T47D (cell line): ENCODE results near the gene DTX3.

ENCODE experiments used
- DNase-seq, 2 experiments: peaks; one replicate each; pipeline versions ENCODE4 v3.0.0 to v3.0.0-alpha.2; 2011 to 2012; ENCODE audit warnings: low read depth in 1 of 2, low spot score in 1 of 2
- JUND ChIP-seq: IDR thresholded peaks from 2 replicates; pipeline ENCODE4 v1.6.1; 2012; ENCODE audit warnings: low read depth
- in situ Hi-C: cut with HindIII; loops from 2 replicates; pipeline ENCODE4 v1.10.0; 2016; ENCODE audit warnings: low sequenced_read_pairs, low pct_unique_long_range_greater_than_20kb

DTX3 gene

DNA sequence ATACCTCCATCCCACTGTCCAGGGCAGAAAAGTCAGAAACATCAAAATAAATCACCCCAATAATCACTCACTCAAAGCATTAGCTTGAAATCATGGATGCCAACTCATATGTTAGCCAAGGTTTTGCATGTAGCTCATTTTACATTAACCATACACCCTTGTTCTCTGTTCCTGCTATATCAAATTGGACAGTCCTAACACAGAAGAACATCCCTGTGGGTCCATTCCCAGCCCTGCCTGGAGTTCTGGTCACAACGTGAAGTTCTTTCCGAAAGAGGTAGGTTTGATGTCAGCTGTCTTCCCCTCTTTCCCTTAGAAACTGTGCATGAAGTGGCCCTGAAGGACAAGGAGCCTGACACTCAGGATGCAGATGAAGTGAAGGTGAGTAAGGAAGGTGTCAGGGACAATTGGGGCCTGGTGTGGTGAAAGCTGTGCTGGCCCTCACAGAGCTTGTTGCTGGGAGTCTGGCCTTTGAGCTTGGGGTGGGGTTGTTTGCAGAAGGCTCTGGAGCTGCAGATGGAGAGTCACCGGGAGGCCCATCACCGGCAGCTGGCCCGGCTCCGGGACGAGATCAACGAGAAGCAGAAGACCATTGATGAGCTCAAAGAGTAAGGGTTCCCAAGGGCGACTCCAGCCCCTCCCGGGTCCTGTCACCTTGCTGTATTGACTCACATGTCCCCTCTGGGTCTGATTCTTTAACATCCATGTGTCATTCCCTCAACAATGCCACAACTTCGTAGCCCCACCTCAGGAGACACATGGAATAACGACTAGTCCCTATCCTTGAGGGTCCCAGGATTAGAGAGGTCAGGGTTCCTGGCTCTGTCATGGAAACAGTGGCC, 28.6 kb upstream of the DTX3 start:
- in situ Hi-C loops, result no loop called here
- TF ChIP-seq JUND, result no peak
- no peak for DNase-seq

DNA sequence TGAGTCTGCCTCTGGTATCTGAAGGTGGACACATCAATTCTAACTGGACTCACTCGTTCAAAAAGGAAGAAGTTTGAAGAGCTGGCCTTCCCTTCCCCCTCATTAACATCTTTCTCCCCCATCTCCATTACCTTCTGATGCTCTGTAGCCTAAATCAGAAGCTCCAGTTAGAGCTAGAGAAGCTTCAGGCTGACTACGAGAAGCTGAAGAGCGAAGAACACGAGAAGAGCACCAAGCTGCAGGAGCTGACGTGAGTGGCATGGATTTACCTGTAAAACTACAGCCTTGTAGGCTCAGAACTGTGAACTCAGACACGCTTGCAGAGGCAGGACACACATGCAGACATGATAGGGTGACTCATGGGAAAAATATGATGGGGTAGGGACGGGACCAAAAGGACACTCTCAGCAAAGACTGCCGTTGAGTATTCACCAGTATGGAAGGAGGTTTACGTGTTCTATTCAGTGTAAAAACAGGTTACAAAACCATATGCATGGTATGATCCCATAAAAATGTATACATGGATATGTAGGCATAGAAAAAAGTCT, 27.9 kb upstream of the DTX3 start:
- in situ Hi-C loops, result no loop called here
- TF ChIP-seq JUND, result no peak
- no peak for DNase-seq

DNA sequence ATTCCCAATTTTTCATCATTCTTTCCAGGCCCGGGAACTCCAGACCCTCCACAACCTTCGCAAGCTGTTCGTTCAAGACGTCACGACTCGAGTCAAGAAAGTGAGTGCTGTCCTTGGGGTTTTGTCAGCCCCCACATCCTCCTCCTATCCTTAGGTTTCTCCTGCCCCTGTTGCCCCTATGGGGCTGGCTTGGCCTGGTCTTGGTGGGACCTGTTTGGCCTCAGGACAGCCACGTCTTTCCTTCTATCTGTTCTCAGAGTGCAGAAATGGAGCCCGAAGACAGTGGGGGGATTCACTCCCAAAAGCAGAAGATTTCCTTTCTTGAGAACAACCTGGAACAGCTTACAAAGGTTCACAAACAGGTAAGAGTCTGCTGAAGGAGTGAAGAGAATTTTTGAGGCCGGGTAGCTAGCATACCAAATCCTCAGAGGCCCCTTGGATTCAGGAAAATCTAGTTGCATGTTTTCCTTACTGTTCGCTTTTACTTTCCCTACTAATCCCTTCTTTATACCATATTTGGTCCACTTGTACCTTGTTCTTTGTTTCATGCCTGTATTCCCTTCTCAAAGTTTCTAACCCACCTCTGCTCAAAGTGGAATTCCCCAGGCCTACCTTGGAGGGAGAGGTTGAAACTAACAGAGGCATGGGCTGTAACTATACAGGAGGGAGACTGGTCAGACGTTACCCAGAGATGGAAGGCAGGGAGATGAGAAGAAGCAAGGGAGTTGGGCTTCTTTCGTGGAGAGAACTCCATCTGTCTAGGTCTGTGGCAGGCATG, 26.5 kb upstream of the DTX3 start:
- in situ Hi-C loops, result no loop called here
- no peak for TF ChIP-seq JUND
- DNase-seq, result no peak

DNA sequence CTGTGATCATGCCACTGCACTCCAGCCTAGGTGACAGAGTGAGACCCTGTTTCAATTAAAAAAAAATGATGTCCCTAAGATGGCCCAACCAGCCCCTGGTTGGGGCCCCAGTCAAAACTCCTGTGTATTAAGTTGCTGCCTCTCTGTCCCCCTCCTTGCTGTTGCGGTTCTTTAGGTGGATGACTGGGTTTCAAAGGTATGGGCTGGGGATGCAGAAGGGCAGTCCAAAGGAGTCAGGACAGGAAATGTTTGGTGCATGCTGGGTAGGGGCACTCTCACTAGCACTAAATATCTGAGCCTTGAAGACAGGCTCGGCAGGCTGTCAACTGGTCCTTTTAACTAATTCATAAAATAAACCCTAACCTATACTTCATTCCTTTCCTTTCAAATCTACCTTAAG, 25.6 kb upstream of the DTX3 start:
- in situ Hi-C loops, result no loop called here
- TF ChIP-seq JUND, result no peak
- DNase-seq, result no peak

DNA sequence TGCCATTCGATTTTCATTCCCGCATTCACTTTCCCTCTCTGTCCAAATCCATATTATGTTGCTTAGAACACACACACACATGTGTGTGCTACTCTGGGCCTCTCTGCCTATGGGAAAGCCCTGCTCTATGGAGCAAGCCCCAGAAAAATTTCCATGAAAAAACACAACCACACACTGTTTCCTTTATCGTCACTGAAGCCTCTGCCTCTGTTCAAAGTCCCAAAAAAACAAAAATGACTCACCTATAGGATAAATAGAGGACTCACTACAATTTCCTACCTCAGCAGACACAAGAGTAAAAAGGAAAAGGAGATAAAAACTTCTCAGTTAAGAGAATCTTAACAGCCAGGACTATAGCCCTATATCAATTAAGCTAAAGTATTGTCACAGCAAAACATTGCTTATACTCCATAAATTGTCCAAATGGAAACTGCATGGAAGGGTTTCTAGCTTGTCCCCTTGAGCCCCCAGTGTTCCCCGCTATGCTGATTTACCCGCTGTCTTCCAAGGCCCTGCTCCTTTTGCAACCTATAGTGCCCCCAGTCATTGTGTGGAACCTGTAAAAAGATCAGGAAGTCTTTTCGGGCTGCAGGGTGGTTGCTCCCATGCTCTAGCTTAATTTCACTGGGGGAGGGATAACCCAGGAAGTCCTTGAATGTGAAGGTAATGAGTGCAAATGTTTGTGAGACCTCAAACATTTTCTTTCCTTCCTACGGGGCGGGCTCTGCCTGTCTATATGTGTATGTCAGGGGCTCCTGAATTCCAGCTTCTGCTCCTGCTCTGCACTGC, 24.8 kb upstream of the DTX3 start:
- no peak for TF ChIP-seq JUND
- DNase-seq, result no peak
- in situ Hi-C loops, result no loop called here

DNA sequence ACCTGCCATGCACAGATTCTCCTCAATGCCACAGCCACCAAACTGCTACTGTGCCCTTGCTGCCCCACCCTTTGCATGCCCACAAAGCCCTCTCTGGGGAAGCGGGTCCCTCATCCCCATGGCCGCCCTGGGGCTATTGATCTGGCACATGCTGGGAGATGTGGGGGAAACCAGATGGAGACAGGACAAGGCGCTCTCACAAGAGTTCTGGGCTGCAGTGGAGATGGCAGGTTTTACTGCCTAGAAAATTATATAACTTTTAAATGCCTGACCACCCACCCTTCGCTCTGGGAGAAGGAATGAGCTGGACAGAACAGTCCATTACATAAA, 24.2 kb upstream of the DTX3 start:
- in situ Hi-C loops, result no loop called here
- no peak for TF ChIP-seq JUND
- no peak for DNase-seq

DNA sequence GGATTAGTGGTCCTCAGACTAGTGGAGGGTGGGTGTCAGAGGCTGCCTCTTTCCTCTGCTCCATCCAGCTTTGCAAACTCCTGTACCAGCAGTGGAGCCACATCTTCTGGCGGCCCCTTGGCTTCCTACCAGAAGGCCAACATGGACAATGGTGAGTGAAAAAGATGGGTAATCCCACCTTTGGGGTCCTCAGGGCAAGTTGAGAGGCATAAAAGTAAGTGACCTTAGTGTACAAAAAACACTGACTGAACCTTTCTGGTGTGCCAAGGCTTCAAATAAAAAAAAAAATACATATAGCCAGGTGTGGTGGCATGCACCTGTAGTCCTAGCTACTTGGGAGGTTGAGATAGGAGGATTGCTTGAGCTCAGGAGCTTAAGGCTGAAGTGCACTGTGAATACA, 22.8 kb upstream of the DTX3 start:
- no peak for TF ChIP-seq JUND
- DNase-seq, result no peak
- in situ Hi-C loops, result no loop called here

DNA sequence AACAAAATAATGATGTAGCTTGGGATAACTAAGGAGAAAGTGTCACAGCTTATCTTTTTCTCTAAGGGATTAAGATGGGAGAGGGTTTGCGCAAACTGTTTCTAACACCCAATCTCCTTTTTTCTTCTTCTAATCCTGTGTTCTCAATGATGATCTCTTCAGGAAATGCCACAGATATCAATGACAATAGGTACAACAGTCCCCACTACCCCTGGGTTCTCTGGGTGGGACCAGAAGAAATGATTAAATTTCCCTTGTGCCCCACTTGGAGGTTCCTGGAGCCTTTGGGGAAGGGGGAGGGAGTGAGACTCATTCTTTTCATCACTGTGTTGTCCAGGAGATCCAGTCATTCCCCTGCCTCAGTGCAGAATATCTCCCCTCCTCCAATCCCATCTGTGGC, 22.2 kb upstream of the DTX3 start:
- in situ Hi-C loops, result no loop called here

DNA sequence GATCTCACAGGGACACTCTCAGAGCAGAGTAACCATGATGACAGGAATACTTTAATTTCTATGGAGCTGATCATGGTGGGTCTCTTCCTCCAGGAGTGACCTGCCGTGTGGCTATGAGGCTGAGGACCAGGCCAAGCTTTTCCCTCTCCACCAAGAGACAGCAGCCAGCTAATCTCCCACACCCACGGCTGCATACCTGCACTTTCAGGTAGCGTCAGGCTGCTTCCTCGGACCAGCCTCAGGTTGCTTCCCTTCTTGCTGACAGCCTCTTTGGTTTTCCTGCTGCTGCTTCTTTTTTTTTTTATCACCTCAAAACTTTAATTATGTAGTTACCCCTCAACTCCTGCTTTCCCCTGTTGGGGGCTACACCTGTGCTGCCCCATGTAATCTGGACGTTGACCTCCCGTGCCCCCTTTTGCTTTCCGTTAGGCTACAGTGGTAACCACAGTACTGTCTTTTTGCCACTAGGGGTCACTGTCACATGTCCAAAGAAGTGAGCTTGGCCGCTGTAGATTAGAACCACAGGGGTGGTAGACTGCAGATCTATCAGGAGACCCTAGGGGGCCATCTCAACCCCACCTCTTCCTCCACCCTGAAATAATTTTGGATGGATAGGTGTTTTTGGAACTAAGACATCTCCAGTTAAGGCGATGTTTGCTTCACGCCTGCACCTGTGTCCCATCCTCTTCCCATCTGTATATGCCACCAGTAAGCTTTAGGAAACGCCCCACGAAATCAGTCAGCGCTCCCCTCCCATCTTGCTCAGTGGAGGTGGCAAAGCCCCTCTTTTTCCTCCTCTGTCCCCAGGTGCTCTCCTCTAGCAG, 21.4 kb upstream of the DTX3 start:
- TF ChIP-seq JUND, result no peak
- peak; percentile 74 to 79 for DNase-seq
- in situ Hi-C loops, result no loop called here

More for the DNA sequence above, 22.2 kb upstream of the DTX3 start:
- TF ChIP-seq JUND, result no peak
- DNase-seq, result no peak

DNA sequence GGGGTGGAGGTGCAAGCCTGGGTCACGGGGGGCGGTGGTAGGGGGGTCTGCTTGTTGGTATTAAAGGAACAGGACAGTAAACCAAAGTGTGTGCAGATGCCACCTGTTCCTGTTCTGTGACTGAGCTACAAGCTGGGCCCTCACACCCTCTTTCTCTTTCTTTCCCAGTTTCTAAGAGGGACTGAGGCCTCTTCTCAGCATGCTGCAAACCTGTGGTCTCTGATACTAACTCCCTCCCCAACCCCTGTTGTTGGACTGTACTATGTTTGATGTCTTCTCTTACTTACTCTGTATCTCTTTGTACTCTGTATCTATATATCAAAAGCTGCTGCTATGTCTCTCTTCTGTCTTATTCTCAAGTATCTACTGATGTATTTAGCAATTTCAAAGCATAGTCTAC, 20.6 kb upstream of the DTX3 start:
- in situ Hi-C loops, result no loop called here
- no peak for TF ChIP-seq JUND
- DNase-seq, result no peak

DNA sequence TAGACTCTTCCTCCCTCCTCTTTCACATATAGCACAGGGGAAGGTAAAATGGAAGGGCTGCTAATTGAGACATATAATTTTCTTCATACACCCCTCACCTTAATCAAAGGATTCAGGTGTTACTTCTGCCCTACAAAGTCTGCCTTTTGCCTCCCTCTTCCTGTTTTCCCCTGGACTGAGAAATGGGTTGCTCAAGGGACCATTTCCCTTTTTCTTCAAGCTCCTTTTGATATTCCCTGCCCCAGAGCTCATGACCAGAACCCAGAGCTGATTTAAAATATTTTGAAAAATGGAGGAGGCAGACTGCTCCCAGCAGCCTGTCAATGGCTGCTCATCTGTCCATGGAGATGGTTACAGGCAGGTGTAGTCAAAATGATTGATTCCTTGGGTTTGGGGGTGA, 19.9 kb upstream of the DTX3 start:
- DNase-seq, result no peak
- in situ Hi-C loops, result no loop called here
- TF ChIP-seq JUND, result no peak

DNA sequence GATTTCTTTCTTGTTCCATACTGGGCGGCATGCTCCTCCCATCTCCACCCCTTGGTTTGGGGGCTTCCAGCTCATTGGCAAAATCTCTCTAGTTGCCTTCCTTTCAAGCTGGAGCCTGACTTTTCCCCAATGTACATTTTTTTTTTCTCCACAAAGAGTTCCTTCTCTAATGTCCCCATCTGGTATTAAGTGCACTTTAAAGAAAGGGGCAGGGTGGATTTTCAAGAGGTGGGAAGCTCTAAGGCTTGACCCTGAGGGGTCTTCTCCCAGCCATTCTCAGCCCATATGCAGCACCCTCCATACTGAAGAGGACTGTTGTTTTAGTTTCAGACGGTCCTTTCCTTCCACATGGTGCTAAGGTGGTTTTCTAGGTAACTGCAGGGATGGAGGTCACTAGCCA, 19.5 kb upstream of the DTX3 start:
- no peak for DNase-seq
- no peak for TF ChIP-seq JUND
- in situ Hi-C loops, result no loop called here
